Activated CD4-positive, alpha-beta T cell treated with anti-CD3 and anti-CD28 coated beads for 36 hours (primary cell): Measurements from ENCODE around the gene ACKR1. TPM values are rescaled to one million over a fixed set of nuclear protein-coding genes. Genes with fewer than 3 reads are reported as not detected.

Experiments
- ATAC-seq: fragments of 200-7000 bp; cut with Tn5 transposase; one replicate; pipeline ENCODE4 v1.10.0; 2021; ENCODE audit warnings: mild to moderate bottlenecking, moderate library complexity
- CTCF ChIA-PET: fragments of 350-600 bp; sonication (Branson Sonifier 250); formaldehyde crosslinking; loops from one replicate; lab custom pipeline; 2021; ENCODE audit warnings: antibody characterized with exemption; lab: Charles Lee
- POLR2A ChIA-PET: fragments of 350-600 bp; sonication (Branson Sonifier 250); formaldehyde crosslinking; loops from one replicate; lab custom pipeline; 2021; ENCODE audit warnings: antibody characterized with exemption, inconsistent platforms; lab: Charles Lee
- DNase-seq: peaks from one replicate; pipeline ENCODE4 v3.0.0-alpha.2; 2020
- H3K27ac Mint-ChIP-seq: one replicate; pipeline ENCODE4 v1.8.0; 2021; ENCODE audit warnings: mixed read lengths
- H3K27me3 Mint-ChIP-seq: one replicate; pipeline ENCODE4 v1.8.0; 2021; ENCODE audit warnings: mixed read lengths
- H3K36me3 Mint-ChIP-seq: one replicate; pipeline ENCODE4 v1.8.0; 2021; ENCODE audit warnings: low read depth, mixed read lengths
- H3K4me1 Mint-ChIP-seq: one replicate; pipeline ENCODE4 v1.8.0; 2021; ENCODE audit warnings: mixed read lengths
- H3K4me3 Mint-ChIP-seq: one replicate; pipeline ENCODE4 v1.8.0; 2021; ENCODE audit warnings: mild to moderate bottlenecking, moderate library complexity, mixed read lengths
- H3K9me3 Mint-ChIP-seq: one replicate; pipeline ENCODE4 v1.8.0; 2021; ENCODE audit warnings: low read depth, mixed read lengths
- intact Hi-C, 2 experiments: fragments of 100-400 bp; cut with DNase I in 1 of 2; cut with micrococcal nuclease in 1 of 2; formaldehyde crosslinking; loops; one replicate each; pipeline versions ENCODE4 v1.14.2 to v1.15.1; 2022 to 2024; cut with DNase I, micrococcal nuclease
- total RNA-seq, 2 experiments: library from RNA; stranded (reverse); gene quantifications; one replicate each; pipeline ENCODE4 v1.2.3, GENCODE V29; 2021

ACKR1 gene
- total RNA-seq, 2 experiments from 2014 or later, result not detected

DNA sequence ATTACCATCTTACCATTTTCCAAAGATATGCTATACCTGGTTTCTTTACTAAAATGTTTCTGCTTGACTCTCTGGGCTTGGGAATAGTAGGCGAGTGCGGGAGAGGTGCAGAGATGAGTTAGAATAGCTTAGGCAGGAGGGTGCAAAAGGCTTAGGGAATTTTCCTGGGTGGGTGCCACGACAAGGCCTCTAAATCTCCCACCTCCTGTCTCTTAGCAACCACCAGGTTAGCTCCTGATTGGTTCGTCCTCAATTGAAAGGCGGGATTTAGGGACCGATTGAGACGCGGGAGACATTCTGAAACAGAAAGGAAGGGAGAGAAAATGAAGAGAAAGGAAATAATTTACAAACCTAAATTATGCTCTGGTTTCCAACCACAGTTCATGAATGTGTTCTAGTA lies 3.1 kb downstream of the ACKR1 start:
- H3K9me3 Mint-ChIP-seq, result no peaks in the 10 kb centered on the region
- no peak overlapping the region for H3K4me3 Mint-ChIP-seq
- H3K4me1 Mint-ChIP-seq, result peaks cover 19% of the 10 kb centered on the region
- intact Hi-C loops, result no loop called here
- ChIA-PET CTCF (interaction anchor here (1.0 to 9.8 kb wide), 5 partner anchors 11 to 78 kb away, joined by 3 to 113 read pairs (median 3); no protein-coding TSS in a partner anchor), POLR2A (no interaction called here)
- DNase-seq, result no peak
- H3K27me3 Mint-ChIP-seq, result peaks cover 60% of the 10 kb centered on the region
- H3K27ac Mint-ChIP-seq, result no peak overlapping the region
- no peaks in the 10 kb centered on the region for H3K36me3 Mint-ChIP-seq
- no peak for ATAC-seq

DNA sequence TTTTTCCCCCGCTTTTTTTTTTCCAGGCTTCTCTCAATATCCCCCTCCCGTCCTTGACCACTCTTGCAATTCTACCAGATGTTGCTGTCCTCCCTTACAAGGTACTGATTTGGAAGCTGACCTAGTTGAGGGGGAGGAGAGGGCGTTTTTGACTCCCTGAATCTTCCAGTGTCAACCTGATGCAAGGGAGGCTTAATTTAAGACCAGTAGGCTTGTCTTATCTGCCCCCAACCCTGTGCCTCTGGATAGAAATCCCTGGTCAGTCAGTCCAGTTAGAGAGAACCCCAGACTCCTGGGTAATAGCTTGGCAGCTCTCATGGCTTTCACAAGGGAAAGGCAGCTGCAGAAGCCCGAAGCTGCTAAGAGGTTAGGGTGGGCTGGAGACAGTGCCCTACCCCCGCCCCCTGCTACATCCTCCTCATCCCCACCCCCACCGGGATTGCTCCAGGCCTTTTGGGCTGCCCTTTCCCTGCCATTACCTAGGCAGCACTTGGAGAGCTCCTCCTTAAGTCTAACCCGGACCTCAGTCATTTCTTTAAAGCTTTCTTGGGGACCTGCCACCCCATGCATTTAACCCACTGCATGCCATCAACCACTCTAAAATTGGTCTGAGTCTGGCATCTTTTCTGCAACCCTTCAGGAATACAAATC lies 3.6 kb downstream of the ACKR1 start:
- Mint-ChIP-seq H3K36me3 (no peaks in the 10 kb centered on the region), H3K4me1 (peaks cover 19% of the 10 kb centered on the region), H3K27ac (no peak overlapping the region), H3K4me3 (no peak overlapping the region), H3K9me3 (no peaks in the 10 kb centered on the region), H3K27me3 (peaks cover 58% of the 10 kb centered on the region)
- intact Hi-C loops, result no loop called here
- ChIA-PET POLR2A (interaction anchor here (0.6 kb wide), 1 partner anchor 12 kb away, joined by 3 read pairs; no protein-coding TSS in a partner anchor), CTCF (interaction anchor here (0.8 to 9.8 kb wide), 12 partner anchors 9 to 174 kb away, joined by 3 to 113 read pairs (median 3); no protein-coding TSS in a partner anchor)
- DNase-seq, result no peak
- ATAC-seq, result no peak

DNA sequence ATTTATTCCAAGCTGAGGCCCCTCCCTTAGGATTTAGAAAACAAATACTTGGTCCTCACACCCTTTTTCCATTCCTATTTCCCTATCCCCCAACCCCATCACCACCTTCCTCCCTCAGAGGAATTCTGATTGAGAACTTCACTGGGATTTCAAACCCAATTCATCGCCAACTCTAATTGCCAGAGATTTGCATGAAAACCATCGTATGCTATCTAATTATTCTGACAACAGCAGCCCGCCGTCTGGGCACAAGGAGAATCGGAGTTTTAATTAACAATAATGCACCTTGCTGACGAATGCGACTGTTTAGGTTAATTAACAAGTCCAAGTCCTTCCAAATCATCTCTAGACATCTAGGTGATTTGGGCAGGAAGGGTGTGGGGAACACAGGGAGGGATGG lies 4.4 kb downstream of the ACKR1 start:
- ChIA-PET CTCF (interaction anchor here (0.8 to 9.8 kb wide), 11 partner anchors 8 to 175 kb away, joined by 3 to 113 read pairs (median 3); no protein-coding TSS in a partner anchor), POLR2A (no interaction called here)
- Mint-ChIP-seq H3K27me3 (peaks cover 58% of the 10 kb centered on the region), H3K4me3 (no peak overlapping the region), H3K36me3 (no peaks in the 10 kb centered on the region), H3K4me1 (peaks cover 19% of the 10 kb centered on the region), H3K9me3 (no peaks in the 10 kb centered on the region), H3K27ac (no peak overlapping the region)
- DNase-seq (no peak), ATAC-seq (no peak)
- intact Hi-C loops, result no loop called here

DNA sequence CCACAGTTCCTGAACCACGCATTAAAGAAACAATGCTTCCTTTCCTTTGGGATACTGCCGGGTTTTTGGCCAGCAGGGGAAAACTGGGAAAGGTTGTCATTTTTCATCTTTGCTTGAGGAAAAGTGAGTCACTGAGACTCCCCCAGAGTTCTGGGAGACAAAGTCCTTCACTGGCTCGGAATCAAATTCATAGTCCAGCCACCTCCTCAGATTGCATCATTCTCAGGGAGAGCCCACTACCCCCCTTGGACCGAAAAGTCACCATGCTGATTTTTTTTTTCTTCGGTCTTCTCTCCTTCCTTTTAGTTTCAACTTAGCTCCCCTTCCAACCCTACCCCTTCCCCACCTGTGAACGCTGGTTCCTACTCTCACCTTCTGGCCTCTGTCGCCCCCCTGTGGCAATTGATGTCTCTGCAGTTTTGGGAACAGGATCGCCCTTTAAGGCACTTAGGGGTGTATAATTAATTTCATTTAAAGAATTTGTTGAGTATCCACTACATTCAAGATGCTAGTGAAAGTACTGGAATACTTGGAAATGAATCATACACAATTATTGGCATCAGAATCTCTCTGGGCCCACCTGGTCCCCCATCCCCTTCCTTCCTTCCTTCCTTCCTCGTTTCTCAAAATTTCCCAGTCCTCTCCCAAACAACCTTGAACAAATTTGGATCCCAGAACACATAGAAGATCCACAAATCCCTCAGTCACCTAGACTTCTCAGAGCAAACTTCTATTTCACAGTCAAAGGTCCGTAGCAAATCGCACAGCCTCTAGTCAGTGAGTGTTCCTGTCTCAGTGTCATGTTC lies 6.9 kb downstream of the ACKR1 start:
- ATAC-seq (peak; percentile 39), DNase-seq (peak; percentile 75)
- ChIA-PET POLR2A (no interaction called here), CTCF (interaction anchor here (0.9 to 9.8 kb wide), 12 partner anchors 8 to 214 kb away, joined by 3 to 132 read pairs (median 9); partner anchors contain the start of gene ACKR1)
- intact Hi-C loops, result loop anchor here (1.0 kb wide), 2 partner anchors 50 to 79 kb away; no protein-coding TSS in a partner anchor
- Mint-ChIP-seq H3K4me1 (peaks cover 17% of the 10 kb centered on the region), H3K9me3 (no peaks in the 10 kb centered on the region), H3K27ac (no peak overlapping the region), H3K36me3 (no peaks in the 10 kb centered on the region), H3K4me3 (no peak overlapping the region), H3K27me3 (peaks cover 53% of the 10 kb centered on the region)

DNA sequence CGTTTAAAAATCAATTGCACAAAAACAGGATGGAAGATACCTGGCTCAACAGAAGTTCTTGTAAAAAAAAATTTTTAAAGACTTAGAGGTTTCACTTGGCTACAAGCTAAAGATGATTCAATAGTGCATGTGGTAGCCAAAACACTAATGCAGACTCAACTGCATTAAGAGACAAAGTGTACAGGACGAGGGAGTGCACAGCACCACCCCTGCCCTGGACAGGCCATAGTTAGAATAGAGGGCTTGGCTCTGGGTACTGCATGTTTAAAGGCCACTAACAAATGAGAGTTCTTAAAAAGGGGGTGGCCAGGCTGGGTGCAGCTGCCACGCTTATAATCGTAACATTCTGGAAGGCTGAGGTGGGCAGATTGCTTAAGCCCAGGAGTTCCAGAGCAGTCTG lies 7.9 kb downstream of the ACKR1 start:
- no peak for DNase-seq
- H3K27me3 Mint-ChIP-seq, result peaks cover 48% of the 10 kb centered on the region
- CTCF ChIA-PET, result interaction anchor here (0.6 to 9.8 kb wide), 13 partner anchors 9 to 727 kb away, joined by 3 to 132 read pairs (median 13); partner anchors contain the start of gene ACKR1

DNA sequence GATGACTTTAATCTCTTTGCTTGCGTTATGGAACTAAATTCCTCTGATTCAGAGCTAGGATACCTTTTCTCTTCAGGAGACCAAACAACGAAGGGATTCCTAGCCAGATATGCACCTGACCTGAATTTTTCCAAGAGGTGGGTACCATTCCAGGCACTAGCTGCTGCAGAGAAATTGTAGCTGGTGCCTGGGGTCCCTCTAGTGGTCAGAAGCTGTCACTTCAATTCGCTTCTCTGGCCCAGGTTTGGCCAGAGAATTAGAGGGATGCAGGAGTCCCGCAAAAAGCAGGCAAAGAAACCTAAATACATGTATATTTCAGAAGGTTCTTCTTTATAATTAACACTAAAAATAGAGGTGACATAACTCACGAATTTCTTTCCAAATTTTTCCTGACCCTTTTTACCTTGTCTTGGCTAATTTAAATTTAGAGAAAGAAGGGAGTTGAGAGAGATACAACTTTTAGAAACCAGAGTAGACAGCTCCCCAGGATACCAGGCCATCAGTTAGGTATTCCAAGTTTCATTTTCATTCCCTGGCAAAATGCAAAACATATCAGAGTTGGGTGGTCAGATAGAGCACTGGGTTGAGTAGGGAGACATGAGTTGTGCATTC lies 9.6 kb downstream of the ACKR1 start:
- Mint-ChIP-seq H3K4me1 (no peaks in the 10 kb centered on the region), H3K36me3 (no peaks in the 10 kb centered on the region), H3K9me3 (no peaks in the 10 kb centered on the region), H3K27me3 (peaks cover 36% of the 10 kb centered on the region), H3K4me3 (no peak overlapping the region), H3K27ac (no peak overlapping the region)
- DNase-seq, result peak; percentile 59
- ChIA-PET CTCF (interaction anchor here (0.6 to 9.8 kb wide), 39 partner anchors 9 to 1090 kb away, joined by 3 to 132 read pairs (median 4); partner anchors contain the start of gene ACKR1), POLR2A (no interaction called here)
- no peak for ATAC-seq
- intact Hi-C loops, result loop anchor here in 1 of 2 experiments (2.0 kb wide), 1 partner anchor 677 kb away; no protein-coding TSS in a partner anchor

More for the DNA sequence above, 7.9 kb downstream of the ACKR1 start:
- Mint-ChIP-seq H3K36me3 (no peaks in the 10 kb centered on the region), H3K9me3 (no peaks in the 10 kb centered on the region), H3K27ac (no peak overlapping the region), H3K4me1 (peaks cover 6% of the 10 kb centered on the region), H3K4me3 (no peak overlapping the region)
- intact Hi-C loops, result no loop called here
- ATAC-seq, result no peak
- POLR2A ChIA-PET, result interaction anchor here (1.1 kb wide), 1 partner anchor 80 kb away, joined by 4 read pairs; no protein-coding TSS in a partner anchor

DNA sequence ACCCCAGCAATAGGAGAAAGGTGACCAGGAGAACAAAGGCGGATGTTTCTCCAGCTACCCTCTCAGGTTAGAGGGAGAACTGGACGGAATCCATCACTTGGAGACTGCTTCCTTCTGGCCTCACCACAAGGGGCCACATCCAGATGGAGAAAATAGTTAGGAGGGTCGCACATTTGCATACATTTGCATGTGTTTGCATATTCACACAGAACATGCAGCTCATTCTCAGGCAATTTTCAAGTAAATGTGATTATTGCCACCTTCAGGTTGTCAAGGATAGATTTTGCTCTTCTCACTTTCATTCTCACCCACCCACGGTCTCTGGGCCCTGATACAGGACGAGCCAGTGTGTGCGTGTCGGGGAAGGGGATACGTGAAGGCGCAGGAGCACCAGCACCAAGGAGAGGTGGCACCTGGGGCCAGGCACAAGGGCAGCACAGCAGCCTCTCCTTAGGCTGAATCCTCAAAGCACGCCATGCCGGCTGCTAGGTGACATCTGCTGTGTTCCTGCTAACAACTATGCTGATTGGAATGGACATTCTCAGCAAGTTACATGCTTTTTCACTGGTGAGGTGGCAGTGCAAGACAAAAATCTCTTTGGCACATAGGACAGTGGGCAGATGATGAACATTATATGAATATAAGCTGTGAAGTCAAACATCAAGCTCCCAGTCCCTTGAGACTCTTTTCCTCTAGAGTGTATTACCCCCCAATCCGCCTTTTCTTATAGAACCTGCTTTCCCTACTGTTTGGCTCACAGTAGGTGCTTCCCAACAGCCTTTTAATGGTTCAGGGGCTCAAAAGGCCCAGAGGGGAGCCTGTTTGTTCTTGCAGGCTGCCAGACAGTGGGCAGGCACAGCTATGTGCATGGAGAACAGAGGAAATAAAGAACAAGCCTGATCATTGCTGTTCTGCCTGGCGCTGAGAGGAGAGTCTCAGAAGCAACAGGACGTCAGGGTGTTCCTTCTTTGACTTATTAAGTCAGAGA lies 14.3 kb downstream of the ACKR1 start:
- Mint-ChIP-seq H3K4me1 (no peaks in the 10 kb centered on the region), H3K27me3 (peaks cover 20% of the 10 kb centered on the region), H3K36me3 (no peaks in the 10 kb centered on the region), H3K9me3 (no peaks in the 10 kb centered on the region), H3K4me3 (no peak overlapping the region), H3K27ac (no peak overlapping the region)
- POLR2A ChIA-PET, result interaction anchor here (0.6 kb wide), 1 partner anchor 1644 kb away, joined by 3 read pairs; no protein-coding TSS in a partner anchor
- intact Hi-C loops, result no loop called here
- CTCF ChIA-PET, result interaction anchor here (1.0 to 1.5 kb wide), 4 partner anchors 10 to 125 kb away, joined by 3 to 4 read pairs (median 3); no protein-coding TSS in a partner anchor
- DNase-seq (no peak), ATAC-seq (no peak)

DNA sequence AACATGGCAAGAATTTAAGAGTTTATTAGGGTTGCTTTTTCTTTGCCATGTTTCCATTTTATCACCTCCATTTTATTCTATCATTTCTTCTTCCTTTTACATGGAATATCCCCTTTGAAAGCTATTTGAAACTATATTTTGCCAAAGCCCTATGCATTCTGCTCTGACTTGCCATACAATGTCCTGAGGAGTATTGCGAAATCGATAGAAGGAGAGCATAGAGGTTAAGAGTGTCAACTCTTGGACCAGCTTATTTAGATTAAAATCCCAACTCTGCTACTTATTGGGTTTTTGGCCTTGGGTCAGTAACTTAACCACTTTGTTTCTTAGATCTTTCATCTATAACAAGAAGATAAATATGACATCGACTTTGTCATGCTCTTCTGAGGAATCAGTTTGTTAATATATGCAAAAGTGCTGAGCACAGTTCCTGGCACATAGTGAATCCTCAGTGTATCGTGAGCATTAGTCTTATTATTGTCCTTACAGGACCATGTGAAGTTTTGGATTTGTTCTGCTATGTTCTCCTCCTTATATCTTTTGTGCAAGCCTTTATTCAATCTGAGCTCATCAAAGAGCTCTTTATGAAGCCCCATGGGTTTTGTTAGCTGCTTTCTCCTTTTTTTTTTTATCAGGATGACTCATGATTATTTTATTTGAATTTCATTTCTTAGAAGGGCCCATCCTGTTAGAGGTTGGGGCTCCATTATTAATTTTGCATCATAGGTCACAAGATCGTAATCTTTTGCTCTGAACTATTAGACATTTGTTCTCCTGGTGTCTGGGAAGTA lies 17.6 kb downstream of the ACKR1 start:
- H3K4me3 Mint-ChIP-seq, result no peak overlapping the region
- intact Hi-C loops, result no loop called here
- peaks cover 25% of the 10 kb centered on the region for H3K27me3 Mint-ChIP-seq
- H3K27ac Mint-ChIP-seq, result no peak overlapping the region
- no peaks in the 10 kb centered on the region for H3K9me3 Mint-ChIP-seq
- H3K36me3 Mint-ChIP-seq, result no peaks in the 10 kb centered on the region
- ChIA-PET CTCF (interaction anchor here (0.8 to 6.6 kb wide), 3 partner anchors 10 to 14 kb away, joined by 3 to 60 read pairs (median 4); no protein-coding TSS in a partner anchor), POLR2A (no interaction called here)
- no peaks in the 10 kb centered on the region for H3K4me1 Mint-ChIP-seq
- no peak for ATAC-seq
- no peak for DNase-seq

DNA sequence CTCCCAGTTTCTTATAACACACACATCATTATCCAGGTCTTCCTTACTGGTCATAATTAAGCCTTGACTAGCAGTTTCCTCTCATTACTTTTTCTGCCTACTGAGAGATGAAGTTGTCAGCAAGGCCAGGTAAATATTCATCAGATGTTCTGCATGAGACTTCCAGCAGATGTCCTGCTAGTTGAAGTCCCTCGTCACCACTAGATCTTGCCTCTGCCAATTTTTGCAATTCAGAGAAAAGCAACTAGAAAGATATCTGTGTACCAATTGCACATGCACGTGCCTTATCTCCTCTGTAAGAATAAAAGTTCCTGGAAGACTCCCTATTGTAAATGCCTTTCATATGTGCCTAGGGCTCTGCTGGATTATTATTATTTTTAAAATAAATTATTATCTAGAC lies 18.3 kb downstream of the ACKR1 start:
- ChIA-PET CTCF (interaction anchor here (0.6 to 6.6 kb wide), 2 partner anchors 11 to 700 kb away, joined by 4 to 60 read pairs; no protein-coding TSS in a partner anchor), POLR2A (no interaction called here)
- DNase-seq (no peak), ATAC-seq (no peak)
- Mint-ChIP-seq H3K27me3 (peaks cover 25% of the 10 kb centered on the region), H3K27ac (no peak overlapping the region), H3K4me3 (no peak overlapping the region), H3K36me3 (no peaks in the 10 kb centered on the region), H3K4me1 (no peaks in the 10 kb centered on the region), H3K9me3 (no peaks in the 10 kb centered on the region)
- intact Hi-C loops, result no loop called here
